H9 (cell line): ENCODE data around the gene ERF. TPM values are rescaled to one million over a fixed set of nuclear protein-coding genes. Genes with fewer than 3 reads are reported as not detected.
A peak's percentile ranks its signal among the peaks of the same experiment; 100 is the strongest.

Experiments used
- DNase-seq: peaks from one replicate; pipeline ENCODE4 v3.0.0-alpha.2; 2017
- H2AFZ ChIP-seq: one replicate; pipeline ENCODE4 v1.6.1; 2013; ENCODE audit warnings: mild to moderate bottlenecking, low read length, control low read depth, moderate library complexity
- H2AK5ac ChIP-seq: 2 replicates; pipeline ENCODE4 v1.6.1; 2013; ENCODE audit warnings: low read length, control low read depth, mixed read lengths; ENCODE audit not compliant: insufficient read length
- H2BK120ac ChIP-seq: one replicate; pipeline ENCODE4 v1.6.1; 2013; ENCODE audit warnings: low read depth, mild to moderate bottlenecking, low read length, control low read depth, inconsistent platforms; ENCODE audit not compliant: poor library complexity, severe bottlenecking
- H2BK12ac ChIP-seq: 2 replicates; pipeline ENCODE4 v1.6.1; 2013; ENCODE audit warnings: low read length, control low read depth, mixed read lengths, low read depth; ENCODE audit not compliant: insufficient read length
- H2BK15ac ChIP-seq: 2 replicates; pipeline ENCODE4 v1.6.1; 2013; ENCODE audit warnings: low read depth, low read length, control low read depth
- H2BK20ac ChIP-seq: one replicate; pipeline ENCODE4 v1.6.1; 2013; ENCODE audit warnings: low read depth, mild to moderate bottlenecking, low read length, control low read depth, inconsistent platforms; ENCODE audit not compliant: poor library complexity, severe bottlenecking
- H2BK5ac ChIP-seq: 2 replicates; pipeline ENCODE4 v1.6.1; 2013; ENCODE audit warnings: low read length, control low read depth, mixed read lengths; ENCODE audit not compliant: insufficient read length
- H3K14ac ChIP-seq: 2 replicates; pipeline ENCODE4 v1.6.1; 2013; ENCODE audit warnings: low read length, control low read depth; ENCODE audit not compliant: insufficient read depth
- H3K18ac ChIP-seq: 2 replicates; pipeline ENCODE4 v1.6.1; 2013; ENCODE audit warnings: low read depth, mild to moderate bottlenecking, mixed read lengths, low read length, control low read depth; ENCODE audit not compliant: insufficient read length
- H3K23ac ChIP-seq: 2 replicates; pipeline ENCODE4 v1.6.1; 2013; ENCODE audit warnings: low read length, control low read depth, mixed read lengths, low read depth; ENCODE audit not compliant: insufficient read length
- H3K23me2 ChIP-seq: 2 replicates; pipeline ENCODE4 v1.6.1; 2013; ENCODE audit warnings: low read depth, mild to moderate bottlenecking, mixed read lengths, low read length, control low read depth; ENCODE audit not compliant: insufficient read length, poor library complexity, severe bottlenecking
- H3K27ac ChIP-seq: 2 replicates; pipeline ENCODE4 v1.5.1; 2013; ENCODE audit warnings: low read length, control low read depth, mixed read lengths, low read depth; ENCODE audit not compliant: insufficient read length
- H3K27me3 ChIP-seq: 2 replicates; pipeline ENCODE4 v1.6.1; 2013; ENCODE audit warnings: low read length, control low read depth, inconsistent platforms; ENCODE audit not compliant: insufficient read depth
- H3K4ac ChIP-seq: 2 replicates; pipeline ENCODE4 v1.6.1; 2013; ENCODE audit warnings: low read depth, mild to moderate bottlenecking, control low read depth, inconsistent platforms, low read length, moderate library complexity
- H3K4me1 ChIP-seq: 2 replicates; pipeline ENCODE4 v1.6.1; 2013; ENCODE audit warnings: low read length, control low read depth, inconsistent platforms; ENCODE audit not compliant: insufficient read depth
- H3K4me2 ChIP-seq: 2 replicates; pipeline ENCODE4 v1.6.1; 2013; ENCODE audit warnings: low read length, control low read depth, mixed read lengths; ENCODE audit not compliant: insufficient read length, insufficient read depth
- H3K56ac ChIP-seq: 2 replicates; pipeline ENCODE4 v1.6.1; 2013; ENCODE audit warnings: low read depth, mild to moderate bottlenecking, mixed read lengths, low read length, control low read depth; ENCODE audit not compliant: insufficient read length
- H3K79me1 ChIP-seq: 2 replicates; pipeline ENCODE4 v1.6.1; 2013; ENCODE audit warnings: low read depth, mild to moderate bottlenecking, moderate library complexity, low read length, control low read depth, inconsistent platforms; ENCODE audit not compliant: insufficient read depth, poor library complexity, severe bottlenecking
- H3K79me2 ChIP-seq: 2 replicates; pipeline ENCODE4 v1.6.1; 2013; ENCODE audit warnings: low read length, control low read depth, inconsistent platforms; ENCODE audit not compliant: insufficient read depth
- H3K9ac ChIP-seq: 2 replicates; pipeline ENCODE4 v1.6.1; 2013; ENCODE audit warnings: low read length, control low read depth, mixed read lengths; ENCODE audit not compliant: insufficient read length; ENCODE audit errors: extremely low read depth
- H3K9me3 ChIP-seq: one replicate; pipeline ENCODE4 v1.6.1; 2013; ENCODE audit warnings: low read depth, low read length, inconsistent platforms; ENCODE audit not compliant: control insufficient read depth
- H3T11ph ChIP-seq: one replicate; pipeline ENCODE4 v1.6.1; 2013; ENCODE audit warnings: mild to moderate bottlenecking, low read length, control low read depth, inconsistent platforms
- H4K20me1 ChIP-seq: one replicate; pipeline ENCODE4 v1.6.1; 2013; ENCODE audit not compliant: control insufficient read depth, insufficient read length, insufficient read depth
- H4K5ac ChIP-seq: 2 replicates; pipeline ENCODE4 v1.6.1; 2013; ENCODE audit warnings: low read depth, mild to moderate bottlenecking, mixed read lengths, low read length, control low read depth; ENCODE audit not compliant: insufficient read length
- H4K8ac ChIP-seq: replicated peaks from 2 replicates; pipeline ENCODE4 v1.6.1; 2013; ENCODE audit warnings: low read length, control low read depth, mixed read lengths, low read depth; ENCODE audit not compliant: insufficient read length
- H4K91ac ChIP-seq: 2 replicates; pipeline ENCODE4 v1.6.1; 2013; ENCODE audit warnings: low read depth, mild to moderate bottlenecking, moderate library complexity, mixed read lengths, low read length, control low read depth; ENCODE audit not compliant: insufficient read length
- H3K27ac Mint-ChIP-seq, 3 experiments: 2 replicates in 2 of 3; 3 replicates in 1 of 3; pipeline ENCODE4 v1.8.0; 2020 to 2021; ENCODE audit warnings: mixed read lengths in 3 of 3, mild to moderate bottlenecking in 1 of 3, moderate library complexity in 1 of 3
- H3K27me3 Mint-ChIP-seq: 2 replicates; pipeline ENCODE4 v1.8.0; 2021; ENCODE audit warnings: low read depth, mild to moderate bottlenecking, moderate library complexity, mixed read lengths
- H3K36me3 Mint-ChIP-seq, 3 experiments: 2 replicates in 2 of 3; 3 replicates in 1 of 3; pipeline ENCODE4 v1.8.0; 2020 to 2021; ENCODE audit warnings: low read depth in 3 of 3, mixed read lengths in 3 of 3; ENCODE audit not compliant: insufficient read depth in 1 of 3
- H3K4me1 Mint-ChIP-seq, 2 experiments: 2 replicates each; pipeline ENCODE4 v1.8.0; 2020; ENCODE audit warnings: mixed read lengths in 2 of 2
- H3K4me3 Mint-ChIP-seq, 2 experiments: 2 replicates in 1 of 2; 3 replicates in 1 of 2; pipeline ENCODE4 v1.8.0; 2020 to 2021; ENCODE audit warnings: mild to moderate bottlenecking in 2 of 2, mixed read lengths in 2 of 2, moderate library complexity in 1 of 2
- H3K9me3 Mint-ChIP-seq, 2 experiments: 2 replicates in 1 of 2; 3 replicates in 1 of 2; pipeline ENCODE4 v1.8.0; 2020; ENCODE audit warnings: mild to moderate bottlenecking in 2 of 2, mixed read lengths in 2 of 2, moderate library complexity in 1 of 2
- CTCF ChIP-seq: fragments of 200-600 bp; sonication (generic); conservative IDR thresholded peaks from 3 replicates; pipeline ENCODE4 v1.8.0; 2021; ENCODE audit warnings: antibody characterized with exemption, mild to moderate bottlenecking
- WGBS: extraction: QIAGEN DNeasy Blood & Tissue Kit; methylation state at CpG from one replicate; pipeline ENCODE4 v1.1.7; 2013; ENCODE audit warnings: missing lambda C conversion rate, low lambda C conversion rate, mixed read lengths; ENCODE audit not compliant: insufficient read length; ENCODE audit errors: extremely low coverage; 5-methylcytosine and 5-hydroxymethylcytosine counted together
- total RNA-seq: library from RNA; stranded (reverse); gene quantifications from 2 replicates; pipeline ENCODE4 v1.2.1, GENCODE V29; 2021

Gene ERF
- total RNA-seq, 1 experiment from 2014 or later, result 126 TPM

DNA sequence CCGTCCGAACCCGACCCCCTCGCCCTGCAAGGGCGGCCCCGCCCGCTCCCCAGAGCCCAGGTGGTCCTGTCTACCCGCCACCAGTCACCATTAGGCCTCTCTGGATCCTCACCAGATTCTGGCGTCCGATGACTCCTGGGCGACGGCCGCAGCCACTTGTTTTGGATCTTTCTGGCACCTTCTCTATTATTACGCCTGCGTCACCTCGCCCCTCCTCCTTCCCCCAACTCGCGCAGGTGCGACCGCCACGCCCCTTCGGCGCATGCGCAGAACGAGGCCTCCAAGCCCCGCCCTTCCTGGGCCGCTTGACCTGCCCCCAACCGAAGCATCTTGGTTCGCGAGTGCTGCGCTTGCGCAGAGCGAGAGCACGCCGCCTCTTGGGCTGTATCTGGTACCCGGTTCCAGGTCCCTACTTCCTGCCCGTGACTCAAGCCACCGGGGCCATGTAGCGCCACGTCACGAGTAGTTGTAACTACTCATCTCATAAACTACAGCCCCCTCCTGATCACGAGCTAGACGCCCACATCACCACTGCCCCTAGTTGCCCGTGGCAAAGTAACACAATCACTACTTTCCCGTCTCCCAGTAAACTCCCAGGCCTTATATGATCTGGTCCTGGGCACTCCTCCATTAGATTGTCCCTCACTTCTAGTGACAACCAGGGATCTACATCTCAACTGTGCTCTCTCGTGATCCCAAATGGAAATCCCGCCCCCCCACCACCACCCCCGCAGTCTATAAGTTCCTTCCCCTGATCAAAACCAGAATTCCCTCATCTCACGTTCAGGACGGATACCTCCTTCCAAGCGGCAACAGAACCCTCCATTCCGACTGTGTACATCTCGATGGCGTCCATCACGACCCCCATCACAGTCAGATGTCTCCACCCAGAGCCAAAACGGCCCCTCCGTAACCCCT, 37.1 kb downstream of the ERF start, which contains the start of gene DEDD2:
Gene DEDD2 (minus strand): TSS at position 158 of the 918 bp plus-strand sequence. CDS start 670 bp downstream, outside the sequence.
- peak within 1 kb of the TSS; percentile 93 to 98 (median 94) for H3K27ac Mint-ChIP-seq
- Histone ChIP-seq H2BK5ac (no peak within 1 kb of the TSS), H3K79me1 (peaks cover 13% of the 10 kb centered on the region), H3K56ac (no peak within 1 kb of the TSS), H2BK15ac (no peak within 1 kb of the TSS), H4K8ac (no peak within 1 kb of the TSS), H3K27ac (no peak within 1 kb of the TSS), H3K14ac (peak within 1 kb of the TSS; percentile 77), H4K5ac (no peak within 1 kb of the TSS), H4K20me1 (no peaks in the 10 kb centered on the region), H3K4me2 (peak within 1 kb of the TSS; percentile 79), H3K4me1 (no peaks in the 10 kb centered on the region), H3K79me2 (peaks cover 13% of the 10 kb centered on the region; the same call in 1 of the 2 replicates), H2BK12ac (no peak within 1 kb of the TSS), H2BK20ac (no peak within 1 kb of the TSS), H3K23me2 (peaks cover 13% of the 10 kb centered on the region), H4K91ac (no peak within 1 kb of the TSS), H3T11ph (no peak within 1 kb of the TSS), H2AFZ (no peak within 1 kb of the TSS), H3K9me3 (no peaks in the 10 kb centered on the region), H3K27me3 (no peaks in the 10 kb centered on the region), H2BK120ac (no peak within 1 kb of the TSS), H3K18ac (peak within 1 kb of the TSS; percentile 55), H2AK5ac (no peak within 1 kb of the TSS), H3K23ac (no peak within 1 kb of the TSS), H3K9ac (peak within 1 kb of the TSS; percentile 27), H3K4ac (no peak within 1 kb of the TSS)
- peaks cover 23 to 39% (median 37%) of the 10 kb centered on the region in 3 experiments for H3K36me3 Mint-ChIP-seq
- WGBS, result no CpG with 5 or more reads among the region's 57 CpGs
- H3K27me3 Mint-ChIP-seq, result no peaks in the 10 kb centered on the region; the same call in none of the 2 replicates
- no peaks in the 10 kb centered on the region; a peak in 1 of 5 replicates for H3K9me3 Mint-ChIP-seq
- TF ChIP-seq CTCF, result no peak
- H3K4me1 Mint-ChIP-seq, result peaks cover 31 to 44% of the 10 kb centered on the region in 2 experiments
- peak; percentile 97 for DNase-seq
- H3K4me3 Mint-ChIP-seq, result peak within 1 kb of the TSS; percentile 92 to 99
